Keratinocyte (primary cell): Measurements from ENCODE around the gene OR10X1.

Experiments used
- CTCF ChIP-seq, 3 experiments: IDR thresholded peaks in 1 of 3; conservative IDR thresholded peaks in 1 of 3; optimal IDR thresholded peaks in 1 of 3; 2 replicates in 2 of 3; 3 replicates in 1 of 3; pipeline versions ENCODE3 to v1.5.1; 2011; ENCODE audit warnings: low read length in 3 of 3, mild to moderate bottlenecking in 3 of 3, moderate library complexity in 2 of 3, control low read depth in 1 of 3, inconsistent platforms in 1 of 3; ENCODE audit not compliant: insufficient read depth in 2 of 3; ENCODE audit errors: extremely low read depth in 1 of 3
- EZH2 ChIP-seq: IDR thresholded peaks from one replicate; pipeline ENCODE4 v1.6.1; 2012; ENCODE audit warnings: inconsistent platforms, mild to moderate bottlenecking, low read length, moderate library complexity

- no peak for TF ChIP-seq CTCF (optimal IDR thresholded peaks at IDR 0.05 in 1 of 3, IDR thresholded peaks at IDR 0.05 in 1 of 3, conservative IDR thresholded peaks at IDR 0.05 in 1 of 3; ENCODE audit: extremely low read depth in 1 of 3, insufficient read depth in 2 of 3, low read length in 3 of 3)
- TF ChIP-seq EZH2, result no peak
Observed at GRCh38 chr1:158537609-158538008, 42.1 kb downstream of the OR10X1 start.
